ENCODE measurements around the gene NKX2-8.

DNA sequence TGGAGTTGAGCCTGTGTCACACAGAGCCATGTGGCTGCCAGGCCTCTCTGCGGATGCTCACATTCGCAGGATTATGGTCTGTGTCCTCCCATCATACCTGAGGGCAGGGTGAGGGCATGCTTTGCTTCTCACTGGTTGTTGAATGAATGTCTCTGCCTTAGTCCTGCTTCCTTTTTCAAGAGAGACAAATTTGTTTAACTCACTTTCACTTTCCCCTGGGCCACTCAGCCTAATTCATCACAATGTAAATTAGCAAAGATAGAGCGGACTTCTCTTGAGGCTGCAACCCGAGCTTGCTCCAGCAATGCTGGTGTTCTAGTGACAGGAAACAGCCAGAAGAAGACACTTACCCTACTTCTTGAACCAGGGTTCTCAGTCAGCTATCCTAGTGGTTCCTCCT is 43.7 kb upstream of the NKX2-8 start:
- no peak for TF ChIP-seq CEBPB (IDR thresholded peaks at IDR 0.05)
- TF ChIP-seq, protein P1, sequence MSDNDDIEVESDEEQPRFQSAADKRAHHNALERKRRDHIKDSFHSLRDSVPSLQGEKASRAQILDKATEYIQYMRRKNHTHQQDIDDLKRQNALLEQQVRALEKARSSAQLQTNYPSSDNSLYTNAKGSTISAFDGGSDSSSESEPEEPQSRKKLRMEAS (IDR thresholded peaks at IDR 0.05), result no peak

All from Ishikawa (cell line).